Choroid plexus epithelial cell (primary cell): ENCODE results near the gene SKA2.

Experiments
- DNase-seq: peaks from one replicate; pipeline ENCODE4 v3.0.0-alpha.2; 2010; ENCODE audit warnings: low read depth
- H3K4me3 ChIP-seq: 2 replicates; pipeline ENCODE4 v1.5.1; 2011; ENCODE audit warnings: low read depth, mild to moderate bottlenecking, control low read depth, low read length, moderate library complexity
- TF ChIP-seq, protein P1 (sequence below): conservative IDR thresholded peaks from 2 replicates; pipeline ENCODE4 v1.5.1; 2011; ENCODE audit warnings: low read depth, mild to moderate bottlenecking, control low read depth, inconsistent platforms, low read length, moderate library complexity

SKA2 gene

GRCh38 chr17:59111539-59111938 is 43.4 kb downstream of the SKA2 start:
- H3K4me3 ChIP-seq = no peak overlapping the region
- no peak for DNase-seq
- TF ChIP-seq, protein P1, sequence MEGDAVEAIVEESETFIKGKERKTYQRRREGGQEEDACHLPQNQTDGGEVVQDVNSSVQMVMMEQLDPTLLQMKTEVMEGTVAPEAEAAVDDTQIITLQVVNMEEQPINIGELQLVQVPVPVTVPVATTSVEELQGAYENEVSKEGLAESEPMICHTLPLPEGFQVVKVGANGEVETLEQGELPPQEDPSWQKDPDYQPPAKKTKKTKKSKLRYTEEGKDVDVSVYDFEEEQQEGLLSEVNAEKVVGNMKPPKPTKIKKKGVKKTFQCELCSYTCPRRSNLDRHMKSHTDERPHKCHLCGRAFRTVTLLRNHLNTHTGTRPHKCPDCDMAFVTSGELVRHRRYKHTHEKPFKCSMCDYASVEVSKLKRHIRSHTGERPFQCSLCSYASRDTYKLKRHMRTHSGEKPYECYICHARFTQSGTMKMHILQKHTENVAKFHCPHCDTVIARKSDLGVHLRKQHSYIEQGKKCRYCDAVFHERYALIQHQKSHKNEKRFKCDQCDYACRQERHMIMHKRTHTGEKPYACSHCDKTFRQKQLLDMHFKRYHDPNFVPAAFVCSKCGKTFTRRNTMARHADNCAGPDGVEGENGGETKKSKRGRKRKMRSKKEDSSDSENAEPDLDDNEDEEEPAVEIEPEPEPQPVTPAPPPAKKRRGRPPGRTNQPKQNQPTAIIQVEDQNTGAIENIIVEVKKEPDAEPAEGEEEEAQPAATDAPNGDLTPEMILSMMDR = no peak

DNA sequence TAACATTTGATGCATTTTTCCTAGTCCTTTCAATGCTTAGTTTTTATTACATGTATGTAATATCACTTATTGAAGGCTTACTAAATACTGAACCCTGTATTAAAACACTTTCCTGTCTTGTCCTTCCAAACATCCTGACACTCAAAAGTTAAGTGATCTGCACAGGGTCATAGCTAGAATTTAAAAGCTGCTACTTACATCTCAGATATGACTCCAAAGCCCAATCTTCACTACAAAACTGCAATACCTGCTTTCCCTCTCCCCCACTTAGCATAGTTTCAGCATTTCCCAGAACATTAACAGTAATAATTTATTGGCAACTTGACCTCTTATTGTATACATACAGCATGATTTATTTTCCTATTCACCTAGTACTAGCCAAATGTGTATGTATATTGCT is 44.0 kb downstream of the SKA2 start:
- TF ChIP-seq, protein P1 = no peak
- no peak overlapping the region for H3K4me3 ChIP-seq
- DNase-seq = no peak

GRCh38 chr17:59108400-59109102 is 46.4 kb downstream of the SKA2 start:
- no peak for DNase-seq
- no peak overlapping the region for H3K4me3 ChIP-seq
- TF ChIP-seq, protein P1 = no peak

GRCh38 chr17:59107306-59107670 is 47.7 kb downstream of the SKA2 start:
- DNase-seq = no peak
- TF ChIP-seq, protein P1 = no peak
- H3K4me3 ChIP-seq = peak overlapping the region; percentile 73

DNA sequence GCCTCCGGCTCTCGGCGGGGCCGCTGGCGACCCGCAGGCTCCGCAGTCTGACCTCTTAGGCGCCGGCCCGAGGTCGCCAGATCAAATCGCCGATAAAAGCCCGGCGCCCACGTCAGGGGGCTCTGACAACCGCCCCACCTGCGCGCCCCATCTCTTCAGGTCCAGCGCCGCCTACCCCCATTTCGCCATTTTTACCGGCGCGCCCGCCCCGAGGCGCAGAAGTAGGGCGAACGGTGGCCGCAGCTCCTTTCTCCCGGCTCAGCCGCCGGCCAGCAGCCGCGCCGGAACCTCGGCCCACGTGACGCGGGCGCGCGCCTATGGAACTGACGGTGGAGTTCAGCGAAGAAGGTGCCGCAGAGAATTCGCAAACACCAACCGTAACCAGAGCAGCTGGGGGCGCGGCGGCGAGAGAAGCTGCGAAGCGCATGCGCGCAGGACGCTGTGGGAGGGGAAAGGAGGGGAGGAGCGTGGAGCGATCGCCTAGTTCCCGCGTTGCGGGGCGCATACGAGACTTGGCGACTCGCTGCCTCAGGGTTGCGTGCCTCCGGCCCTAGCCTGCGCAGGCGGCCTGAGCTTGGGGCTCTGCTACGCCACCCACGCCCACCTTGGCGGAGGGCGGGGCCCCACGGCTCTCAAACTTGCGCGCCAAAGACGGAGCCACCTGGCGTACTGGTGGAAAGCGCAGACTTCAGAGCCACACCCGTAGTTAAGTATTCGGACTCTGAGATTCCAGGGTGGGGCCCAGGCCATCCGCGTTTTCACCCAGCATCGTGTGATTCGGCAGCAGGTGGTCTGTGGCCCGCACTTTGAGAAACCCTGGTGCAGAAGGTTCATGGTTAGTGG is 48.3 kb downstream of the SKA2 start, which contains the start of gene TRIM37:
TSS of gene TRIM37 (minus strand) at position 418 of the 843 bp plus-strand sequence. CDS start 419 bp downstream, outside the sequence.
- DNase-seq = peak; percentile 99
- TF ChIP-seq, protein P1 = peak; percentile 12
- peak within 1 kb of the TSS; percentile 73 for H3K4me3 ChIP-seq

DNA sequence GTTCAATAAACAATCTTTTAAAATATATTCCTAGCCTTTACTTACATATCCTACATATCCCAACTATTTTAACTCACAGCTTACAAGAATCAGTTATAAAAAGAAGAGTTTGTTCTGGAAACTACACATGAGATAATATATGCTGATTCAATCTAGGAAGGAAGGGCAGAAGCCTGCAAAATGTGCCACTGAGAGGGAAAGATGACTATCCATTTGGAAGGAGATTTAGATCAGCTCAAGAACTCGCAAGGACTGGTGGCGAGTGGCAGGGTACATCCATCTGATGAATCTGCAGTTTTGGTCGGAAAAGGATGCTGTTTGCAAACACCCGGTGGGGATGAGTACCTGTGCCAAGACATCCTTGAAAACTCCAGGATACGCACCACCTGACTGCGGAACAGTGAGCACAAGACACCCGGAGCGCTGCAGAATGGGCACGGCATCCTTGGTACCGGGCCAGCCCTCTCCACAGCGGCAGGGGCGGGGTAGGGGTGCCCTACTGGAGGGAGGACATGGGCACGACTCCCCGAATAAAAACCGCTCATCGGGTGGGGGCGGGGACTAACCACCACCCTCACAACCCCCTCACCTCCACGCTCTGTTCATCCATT is 49.0 kb downstream of the SKA2 start:
- peak; percentile 50 for DNase-seq
- H3K4me3 ChIP-seq = peak overlapping the region; percentile 73
- TF ChIP-seq, protein P1 = no peak
